Motor neuron (in vitro differentiated cells): Measurements from ENCODE around the gene YEATS2. TPM values are rescaled to one million over a fixed set of nuclear protein-coding genes. Genes with fewer than 3 reads are reported as not detected.
A peak's percentile ranks its signal among the peaks of the same experiment; 100 is the strongest.
"Not testable (repeated sequence)": the region's sequence is repeated elsewhere in the genome, so short reads cannot be mapped to it uniquely, and the experiment has no call there.

Experiments used
- ATAC-seq, 8 experiments: fragments of 200-7000 bp; cut with Tn5 transposase; replicated peaks in 6 of 8; 2 replicates each; pipeline ENCODE4 v1.8.0; 2021; ENCODE audit warnings: mild to moderate bottlenecking in 8 of 8, moderate library complexity in 8 of 8
- H3K27ac ChIP-seq, 2 donors: fragments of 250-450 bp; sonication (Bioruptor Pico); 2 replicates each; pipeline ENCODE4 v1.9.0; 2021; ENCODE audit warnings: antibody characterized with exemption in 2 of 2, mild to moderate bottlenecking in 2 of 2, moderate library complexity in 1 of 2
- H3K4me1 ChIP-seq, 2 donors: fragments of 250-450 bp; sonication (Bioruptor Pico); replicated peaks in 1 of 2; 2 replicates each; pipeline ENCODE4 v1.6.1; 2021; ENCODE audit warnings: antibody characterized with exemption in 2 of 2, mild to moderate bottlenecking in 2 of 2, moderate library complexity in 1 of 2
- H3K4me3 ChIP-seq, 5 donors: fragments of 250-450 bp; sonication (Bioruptor Pico); 2 replicates each; pipeline ENCODE4 v1.9.0; 2021; ENCODE audit warnings: antibody characterized with exemption in 5 of 5, mild to moderate bottlenecking in 5 of 5, moderate library complexity in 4 of 5
- WGBS, 10 experiments: fragments of 450-650 bp; shearing (Covaris generic); methylation state at CpG; one replicate each; pipeline ENCODE4 v1.0.0; 2022; 5-methylcytosine and 5-hydroxymethylcytosine counted together
- in situ Hi-C, 9 experiments: fragments of 400-800 bp; cut with MboI; loops; one replicate each; pipeline ENCODE4 v1.15.0; 2021; ENCODE audit warnings: low sequenced_read_pairs in 9 of 9, low pct_unique_long_range_greater_than_20kb in 2 of 9; ENCODE audit not compliant: unreplicated experiment in 9 of 9
- total RNA-seq, 8 experiments: library from RNA; unstranded; fragments of 300-600 nt; gene quantifications; 2 replicates each; pipeline versions ENCODE4 v1.2.3 to v1.2.4, GENCODE V29; 2022

Gene YEATS2
- total RNA-seq = 10 to 100 TPM; 33.9 to 98.9 (median 44.2) TPM

DNA sequence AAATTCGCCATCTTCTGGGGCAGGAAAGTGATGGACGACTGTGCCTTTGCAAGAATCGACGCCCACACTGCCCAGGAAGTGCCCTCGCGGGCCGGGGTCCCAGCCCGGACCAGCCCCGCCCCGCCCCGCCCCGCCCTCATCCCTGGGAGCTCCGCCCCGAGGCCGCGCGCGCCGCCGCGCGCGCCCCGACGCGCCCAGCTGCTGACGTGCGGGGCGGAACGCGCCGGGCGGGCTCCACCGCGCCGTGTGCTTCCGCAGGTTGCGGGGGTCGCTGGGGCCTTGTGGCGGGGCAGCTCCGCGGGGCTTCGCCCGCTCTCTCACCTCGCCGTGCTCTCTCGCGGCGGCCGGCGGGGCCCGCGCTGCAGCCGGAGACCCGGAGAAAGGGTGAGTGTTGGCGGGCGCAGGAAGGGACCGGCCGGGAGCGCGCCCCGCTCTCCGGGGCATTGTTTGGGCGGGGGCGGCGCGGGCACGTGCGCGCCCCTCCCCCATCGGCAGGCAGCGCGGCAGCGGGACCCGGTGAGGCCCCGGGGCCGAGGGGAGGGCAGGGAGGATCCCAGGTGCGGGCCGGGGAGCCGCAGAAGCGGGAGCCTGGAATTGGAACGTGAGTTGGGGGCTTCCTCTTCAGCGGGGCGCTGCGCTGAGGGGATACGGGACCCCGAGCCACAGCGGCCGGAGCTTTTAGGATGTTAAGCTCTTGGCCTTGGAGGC, at the start of gene YEATS2:
Gene YEATS2, plus strand, starts transcription at position 188 of the 708 bp plus-strand sequence. CDS start 17,366 bp downstream, outside the sequence.
- peak within 1 kb of the TSS; percentile 91 to 96 for H3K27ac ChIP-seq
- peak; percentile 81 to 89 (median 84) for ATAC-seq
- 0 to 10% methylated on average over 2 of the region's 89 CpGs; no CpG with 5 or more reads in 8 of the 10 experiments for WGBS, 10 experiments
- in situ Hi-C loops = no loop called here
- peak within 1 kb of the TSS; percentile 71 to 94 (median 85) for H3K4me3 ChIP-seq
- H3K4me1 ChIP-seq = peaks cover 8 to 15% of the 10 kb centered on the region in 2 donors

DNA sequence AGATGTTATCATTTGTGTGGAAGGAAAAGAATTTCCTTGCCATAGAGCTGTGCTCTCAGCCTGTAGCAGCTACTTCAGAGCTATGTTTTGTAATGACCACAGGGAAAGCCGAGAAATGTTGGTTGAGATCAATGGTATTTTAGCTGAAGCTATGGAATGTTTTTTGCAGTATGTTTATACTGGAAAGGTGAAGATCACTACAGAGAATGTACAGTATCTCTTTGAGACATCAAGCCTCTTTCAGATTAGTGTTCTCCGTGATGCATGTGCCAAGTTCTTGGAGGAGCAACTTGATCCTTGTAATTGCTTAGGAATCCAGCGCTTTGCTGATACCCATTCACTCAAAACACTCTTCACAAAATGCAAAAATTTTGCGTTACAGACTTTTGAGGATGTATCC, 47.0 kb upstream of the YEATS2 start:
- Histone ChIP-seq H3K4me1 (no peaks in the 10 kb centered on the region), H3K27ac (no peak overlapping the region), H3K4me3 (no peak overlapping the region)
- no peak for ATAC-seq
- 64 to 100% (median 100%) methylated on average over 1 to 4 of the region's 4 CpGs; no CpG with 5 or more reads in 2 of the 10 experiments for WGBS, 10 experiments
- in situ Hi-C loops = loop anchor here in 1 of 9 experiments (25.0 kb wide), 1 partner anchor 138 kb away; no protein-coding TSS in a partner anchor

DNA sequence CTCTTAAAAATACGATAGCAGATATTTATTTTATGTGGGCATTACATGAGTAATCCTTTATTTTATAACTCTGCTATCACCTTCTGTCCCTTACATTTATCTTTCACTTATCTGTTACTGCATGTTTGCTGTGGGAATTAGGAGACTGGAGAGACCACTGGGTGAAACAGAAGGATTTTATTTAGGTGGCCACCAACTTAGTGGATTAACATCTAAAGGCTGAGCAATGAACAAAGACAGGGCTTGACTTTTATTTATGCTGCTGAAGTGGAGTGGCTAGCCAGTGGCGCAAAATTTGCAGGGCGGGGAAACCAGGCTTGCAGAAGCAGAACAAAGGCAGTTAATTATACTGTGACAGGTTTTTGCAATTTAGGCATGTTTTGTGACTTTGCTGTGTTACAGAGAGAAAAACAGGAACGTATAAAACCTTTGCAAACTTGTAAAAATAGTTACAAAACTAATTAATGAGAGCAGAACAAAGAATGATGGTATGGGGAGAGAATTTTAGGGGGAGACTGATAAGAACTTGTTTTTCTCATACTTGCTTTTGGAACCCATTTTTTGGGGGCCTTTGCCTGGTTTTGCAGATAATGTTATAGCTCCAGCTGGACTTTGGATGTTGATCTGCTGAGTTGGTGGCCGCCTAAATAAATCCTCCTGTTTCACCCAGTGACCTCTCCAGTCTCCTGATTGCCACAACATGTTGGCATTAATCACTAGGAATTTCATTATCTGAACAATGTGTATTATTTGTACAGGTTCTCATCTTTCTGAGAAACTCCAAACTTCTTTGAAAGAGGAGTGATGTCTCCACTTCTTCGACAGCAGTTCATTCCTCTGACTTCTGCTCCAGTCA, 44.2 kb upstream of the YEATS2 start:
- no peak overlapping the region for H3K27ac ChIP-seq
- WGBS, 10 experiments = 71 to 100% (median 90%) methylated on average over 2 to 6 of the region's 6 CpGs
- in situ Hi-C loops = loop anchor here in 1 of 9 experiments (25.0 kb wide), 1 partner anchor 141 kb away; no protein-coding TSS in a partner anchor
- H3K4me1 ChIP-seq = no peaks in the 10 kb centered on the region
- ATAC-seq = no peak
- no peak overlapping the region for H3K4me3 ChIP-seq

- Histone ChIP-seq H3K4me3 (no peak overlapping the region), H3K4me1 (no peaks in the 10 kb centered on the region), H3K27ac (no peak overlapping the region)
- 89 to 100% (median 100%) methylated on average over 1 of the region's 1 CpG; no CpG with 5 or more reads in 5 of the 10 experiments for WGBS, 10 experiments
- in situ Hi-C loops = loop anchor here in 1 of 9 experiments (25.0 kb wide), 1 partner anchor 142 kb away; no protein-coding TSS in a partner anchor
- no peak for ATAC-seq
Observed at GRCh38 chr3:183654727-183655126, 42.9 kb upstream of the YEATS2 start.

- 32 to 100% (median 67%) methylated on average over 2 to 3 of the region's 3 CpGs for WGBS, 10 experiments
- H3K4me3 ChIP-seq = no peak overlapping the region
- no peak for ATAC-seq
- no peak overlapping the region for H3K27ac ChIP-seq
- in situ Hi-C loops = loop anchor here in 1 of 9 experiments (25.0 kb wide), 1 partner anchor 150 kb away; no protein-coding TSS in a partner anchor
- H3K4me1 ChIP-seq = peaks cover 0 to 17% of the 10 kb centered on the region in 2 donors
Observed at GRCh38 chr3:183662099-183662498, 35.5 kb upstream of the YEATS2 start.

DNA sequence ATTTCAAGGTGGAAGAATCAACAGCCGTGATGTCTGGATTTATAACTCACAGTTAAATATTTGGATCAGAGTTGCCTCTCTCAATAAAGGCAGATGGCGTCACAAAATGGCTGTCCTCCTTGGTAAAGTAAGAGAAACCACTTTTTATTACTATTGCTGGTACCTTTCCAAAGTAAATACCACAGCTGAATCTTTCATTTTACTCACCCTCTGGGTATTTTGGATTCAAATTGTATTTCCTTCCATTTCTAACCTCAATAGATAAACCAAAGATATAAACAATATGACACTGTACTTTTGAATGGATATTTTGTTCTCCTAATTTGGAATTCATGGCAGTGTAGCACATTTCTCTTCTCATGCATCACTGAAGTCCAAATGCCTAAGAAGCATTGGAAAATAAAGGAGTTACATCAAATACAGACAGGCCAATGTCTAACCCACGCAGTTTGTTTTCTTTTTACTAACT, 32.6 kb upstream of the YEATS2 start:
- Histone ChIP-seq H3K4me1 (peaks cover 0 to 17% of the 10 kb centered on the region in 2 donors), H3K4me3 (no peak overlapping the region), H3K27ac (no peak overlapping the region)
- in situ Hi-C loops = loop anchor here in 1 of 9 experiments (25.0 kb wide), 1 partner anchor 153 kb away; no protein-coding TSS in a partner anchor
- ATAC-seq = peak in 1 of 8 experiments; percentile 54
- WGBS, 10 experiments = 23 to 100% (median 81%) methylated on average over 1 to 3 of the region's 3 CpGs; no CpG with 5 or more reads in 2 of the 10 experiments

DNA sequence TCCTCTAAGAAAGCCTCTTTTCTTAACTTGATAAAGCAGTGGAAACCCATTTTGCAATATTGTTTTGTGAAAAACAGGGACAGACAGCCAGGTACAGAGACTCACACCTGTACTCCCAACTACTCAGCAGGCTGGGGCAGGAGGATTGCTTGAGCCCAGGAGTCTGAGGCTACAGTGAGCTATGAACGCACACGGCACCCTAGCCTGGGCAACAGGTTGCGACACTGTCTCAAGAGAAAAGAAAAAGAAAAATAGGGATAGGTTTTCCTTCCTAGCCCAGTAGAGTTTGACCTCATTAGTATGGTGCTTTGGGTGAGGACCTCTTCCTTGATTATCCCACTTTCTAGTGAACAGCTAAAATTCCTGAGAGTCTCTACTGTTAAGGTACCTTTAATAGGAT, 17.5 kb upstream of the YEATS2 start:
- 60 to 100% (median 92%) methylated on average over 1 to 2 of the region's 3 CpGs; no CpG with 5 or more reads in 5 of the 10 experiments for WGBS, 10 experiments
- in situ Hi-C loops = no loop called here
- Histone ChIP-seq H3K27ac (no peak overlapping the region), H3K4me3 (no peak overlapping the region), H3K4me1 (no peaks in the 10 kb centered on the region)
- ATAC-seq = peak in 1 of 8 experiments; percentile 11

- 56 to 100% (median 88%) methylated on average over 1 to 6 of the region's 6 CpGs for WGBS, 10 experiments
- H3K4me3 ChIP-seq = no peak overlapping the region
- in situ Hi-C loops = no loop called here
- ATAC-seq = no peak
- H3K4me1 ChIP-seq = no peaks in the 10 kb centered on the region
- H3K27ac ChIP-seq = no peak overlapping the region
Observed at GRCh38 chr3:183687705-183688104, 9.9 kb upstream of the YEATS2 start.

DNA sequence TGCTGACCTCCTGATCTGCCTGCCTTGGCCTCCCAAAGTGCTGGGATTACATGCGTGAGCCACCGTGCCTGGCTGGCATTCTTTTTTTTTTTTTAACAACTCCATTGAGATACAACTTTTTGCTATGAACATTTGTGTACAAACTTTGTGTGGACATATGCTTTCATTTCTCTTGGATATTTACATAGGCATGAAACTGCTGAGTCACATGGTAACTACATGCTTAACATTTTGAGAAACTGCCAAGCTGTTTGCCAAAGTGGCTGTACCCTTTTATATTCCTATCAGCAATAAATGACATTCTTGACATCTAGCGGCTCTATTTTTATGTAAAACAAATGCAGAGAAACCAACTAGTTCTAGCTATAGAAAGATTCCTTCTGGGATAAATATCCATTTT, 8.7 kb upstream of the YEATS2 start:
- in situ Hi-C loops = no loop called here
- H3K4me1 ChIP-seq = no peaks in the 10 kb centered on the region
- no peak overlapping the region for H3K4me3 ChIP-seq
- ATAC-seq = peak in 3 of 8 experiments; percentile 53 to 68 (median 59)
- 0 to 100% (median 84%) methylated on average over 1 to 3 of the region's 3 CpGs for WGBS, 10 experiments
- H3K27ac ChIP-seq = no peak overlapping the region

GRCh38 chr3:183689621-183690020, 8.0 kb upstream of the YEATS2 start:
- H3K4me3 ChIP-seq, ATAC-seq, in situ Hi-C loops, H3K27ac ChIP-seq, H3K4me1 ChIP-seq: not testable (repeated sequence)
- whole genome bisulfite sequencing, 10 experiments = 60 to 100% (median 90%) methylated on average over 1 to 3 of the region's 5 CpGs; no CpG with 5 or more reads in 5 of the 10 experiments

GRCh38 chr3:183690402-183690995, 7.1 kb upstream of the YEATS2 start:
- WGBS, 10 experiments = 78 to 100% (median 96%) methylated on average over 3 to 8 of the region's 11 CpGs; no CpG with 5 or more reads in 4 of the 10 experiments
- in situ Hi-C loops = no loop called here
- ATAC-seq = peak in 2 of 8 experiments; percentile 59 to 72
- Histone ChIP-seq H3K27ac (no peak overlapping the region), H3K4me3 (no peak overlapping the region), H3K4me1 (no peaks in the 10 kb centered on the region)

- Histone ChIP-seq H3K4me1 (no peaks in the 10 kb centered on the region), H3K4me3 (no peak overlapping the region), H3K27ac (no peak overlapping the region)
- in situ Hi-C loops = no loop called here
- ATAC-seq = peak in 1 of 8 experiments; percentile 4
- 60 to 100% (median 98%) methylated on average over 1 to 7 of the region's 10 CpGs; no CpG with 5 or more reads in 4 of the 10 experiments for WGBS, 10 experiments
Observed at GRCh38 chr3:183692436-183692835, 5.2 kb upstream of the YEATS2 start.
